GM23338 (cell line): ENCODE measurements around the gene CLEC11A. TPM values are rescaled to one million over a fixed set of nuclear protein-coding genes. Genes with fewer than 3 reads are reported as not detected.

Experiments
- ATAC-seq: fragments of 200-7000 bp; cut with Tn5 transposase; 3 replicates; pipeline ENCODE4 v1.9.1; 2020
- DNase-seq: peaks from one replicate; pipeline ENCODE4 v3.0.0-alpha.2; 2015; ENCODE audit warnings: low spot score
- H2AFZ ChIP-seq: fragments of 200-600 bp; sonication (generic); 2 replicates; pipeline ENCODE4 v1.8.0; 2016; ENCODE audit warnings: antibody characterized with exemption, mild to moderate bottlenecking, moderate library complexity
- H3F3A ChIP-seq: fragments of 200-600 bp; sonication (generic); replicated peaks from 2 replicates; pipeline ENCODE4 v1.8.0; 2017; ENCODE audit warnings: antibody characterized with exemption, mixed run types, low read depth
- H3K27ac ChIP-seq: fragments of 200-600 bp; sonication (generic); 2 replicates; pipeline ENCODE4 v1.6.1; 2016; ENCODE audit warnings: low read depth
- H3K27me3 ChIP-seq: fragments of 200-600 bp; sonication (generic); 2 replicates; pipeline ENCODE4 v1.8.0; 2016; ENCODE audit warnings: mild to moderate bottlenecking, mixed run types, moderate library complexity; ENCODE audit not compliant: insufficient read depth
- H3K36me3 ChIP-seq: fragments of 200-600 bp; sonication (generic); 2 replicates; pipeline ENCODE4 v1.8.0; 2016; ENCODE audit warnings: mild to moderate bottlenecking; ENCODE audit not compliant: insufficient read depth
- H3K4me1 ChIP-seq: fragments of 200-600 bp; sonication (generic); 2 replicates; pipeline ENCODE4 v1.8.0; 2016; ENCODE audit warnings: mild to moderate bottlenecking, moderate library complexity; ENCODE audit not compliant: insufficient read depth
- H3K4me2 ChIP-seq: fragments of 200-600 bp; sonication (generic); 2 replicates; pipeline ENCODE4 v1.7.1; 2017; ENCODE audit warnings: mixed run types
- H3K4me3 ChIP-seq: fragments of 200-600 bp; sonication (generic); 2 replicates; pipeline ENCODE4 v1.6.1; 2016; ENCODE audit warnings: mixed run types
- H3K79me2 ChIP-seq: fragments of 200-600 bp; sonication (generic); replicated peaks from 2 replicates; pipeline ENCODE4 v1.8.0; 2017; ENCODE audit warnings: mild to moderate bottlenecking; ENCODE audit not compliant: insufficient read depth
- H3K9me2 ChIP-seq: fragments of 200-600 bp; sonication (generic); 2 replicates; pipeline ENCODE4 v1.8.0; 2017; ENCODE audit not compliant: insufficient read depth
- H4K20me1 ChIP-seq: fragments of 200-600 bp; sonication (generic); replicated peaks from 2 replicates; pipeline ENCODE4 v1.8.0; 2017; ENCODE audit warnings: mild to moderate bottlenecking; ENCODE audit not compliant: insufficient read depth
- H3K27ac Mint-ChIP-seq: 2 replicates; pipeline ENCODE4 v1.8.0; 2020; ENCODE audit warnings: inconsistent platforms, mild to moderate bottlenecking, moderate library complexity, mixed read lengths
- H3K27me3 Mint-ChIP-seq: 3 replicates; pipeline ENCODE4 v1.8.0; 2022; ENCODE audit warnings: low read depth, mild to moderate bottlenecking, moderate library complexity, mixed read lengths, inconsistent platforms; ENCODE audit not compliant: insufficient read depth, poor library complexity
- H3K36me3 Mint-ChIP-seq: 3 replicates; pipeline ENCODE4 v1.8.0; 2021; ENCODE audit warnings: low read depth, mild to moderate bottlenecking, inconsistent platforms, moderate library complexity, mixed read lengths
- H3K4me1 Mint-ChIP-seq: 3 replicates; pipeline ENCODE4 v1.8.0; 2020; ENCODE audit warnings: mild to moderate bottlenecking, inconsistent platforms, mixed read lengths
- H3K4me3 Mint-ChIP-seq: 3 replicates; pipeline ENCODE4 v1.8.0; 2021; ENCODE audit warnings: moderate library complexity, mild to moderate bottlenecking, inconsistent platforms, mixed read lengths
- H3K9me3 Mint-ChIP-seq: 3 replicates; pipeline ENCODE4 v1.8.0; 2020; ENCODE audit warnings: moderate library complexity, mild to moderate bottlenecking, inconsistent platforms, mixed read lengths
- CTCF ChIP-seq, 2 experiments: fragments of 200-600 bp in 1 of 2; sonication (generic) in 1 of 2; conservative IDR thresholded peaks; 2 replicates each; pipeline versions ENCODE4 v1.5.1 to v1.6.1; 2016 to 2017; ENCODE audit warnings: antibody characterized with exemption in 2 of 2, low read depth in 2 of 2, mild to moderate bottlenecking in 2 of 2, moderate library complexity in 1 of 2
- EZH2 ChIP-seq: fragments of 200-600 bp; sonication (generic); IDR thresholded peaks from one replicate; pipeline ENCODE4 v1.8.0; 2017; ENCODE audit warnings: antibody characterized with exemption, mild to moderate bottlenecking, low read depth; ENCODE audit not compliant: unreplicated experiment
- JUNB ChIP-seq: IDR thresholded peaks from one replicate; pipeline ENCODE4 v1.6.1; 2016; ENCODE audit warnings: antibody characterized with exemption; ENCODE audit not compliant: unreplicated experiment
- NANOG ChIP-seq: IDR thresholded peaks from 2 replicates; pipeline ENCODE4 v1.6.1; 2016; ENCODE audit warnings: antibody characterized with exemption, borderline replicate concordance
- POLR2AphosphoS5 ChIP-seq: IDR thresholded peaks from 2 replicates; pipeline ENCODE4 v1.6.1; 2016; ENCODE audit warnings: antibody characterized with exemption, low read depth
- REST ChIP-seq: IDR thresholded peaks from one replicate; pipeline ENCODE4 v1.6.1; 2018; ENCODE audit warnings: antibody characterized with exemption; ENCODE audit not compliant: unreplicated experiment
- STAT1 ChIP-seq: IDR thresholded peaks from one replicate; pipeline ENCODE4 v1.6.1; 2016; ENCODE audit warnings: antibody characterized with exemption; ENCODE audit not compliant: unreplicated experiment
- ZNF114 ChIP-seq: fragments of 250-450 bp; sonication (Bioruptor Pico); IDR thresholded peaks from 2 replicates; pipeline ENCODE4 v1.5.0; 2020; ENCODE audit warnings: mild to moderate bottlenecking, moderate library complexity
- ZNF331 ChIP-seq: fragments of 250-450 bp; sonication (Bioruptor Pico); IDR thresholded peaks from 2 replicates; pipeline ENCODE4 v1.5.0; 2020; ENCODE audit warnings: low read depth, mild to moderate bottlenecking, moderate library complexity
- ZNF462 ChIP-seq: fragments of 250-450 bp; sonication (Bioruptor Pico); IDR thresholded peaks from 2 replicates; pipeline ENCODE4 v1.5.0; 2020; ENCODE audit warnings: mild to moderate bottlenecking, moderate library complexity
- polyA plus RNA-seq: library from polyadenylated mRNA; unstranded; fragments of >200 nt; fragmentation: Nextera tagmentation; extraction: Ambion mirVana; gene quantifications from 2 replicates; pipeline ENCODE4 v1.2.1, GENCODE V29; 2016
- total RNA-seq: library from RNA; depleted of rRNA; stranded (reverse); fragments of >200 nt; shearing (Covaris generic); gene quantifications from 2 replicates; pipeline ENCODE4 v1.2.3, GENCODE V29; 2014

Gene CLEC11A
- total and polyA plus RNA-seq, 2 experiments from 2014 or later = 8.0 to 15.5 TPM

GRCh38 chr19:50770888-50771287 lies 47.7 kb downstream of the CLEC11A start:
- Histone ChIP-seq H2AFZ (no peak overlapping the region), H3K4me3 (no peak overlapping the region), H3K79me2 (no peaks in the 10 kb centered on the region), H3K36me3 (no peaks in the 10 kb centered on the region), H3K4me2 (no peak overlapping the region), H3K4me1 (no peaks in the 10 kb centered on the region), H3F3A (no peaks in the 10 kb centered on the region), H3K9me2 (no peaks in the 10 kb centered on the region), H3K27ac (no peak overlapping the region), H3K27me3 (peaks cover 23% of the 10 kb centered on the region), H4K20me1 (no peaks in the 10 kb centered on the region)
- DNase-seq (no peak), ATAC-seq (no peak)
- Mint-ChIP-seq H3K36me3 (peaks cover 31% of the 10 kb centered on the region), H3K27ac (no peak overlapping the region), H3K9me3 (peaks cover 97% of the 10 kb centered on the region), H3K4me3 (no peak overlapping the region), H3K27me3 (peaks cover 2% of the 10 kb centered on the region), H3K4me1 (no peaks in the 10 kb centered on the region; the same call in 2 of the 3 replicates)
- TF ChIP-seq NANOG = no peak
- TF ChIP-seq ZNF462 (CRISPR knock-in tag) = no peak
- TF ChIP-seq CTCF (conservative IDR thresholded peaks at IDR 0.05; ENCODE audit: low read depth in 2 of 2) = no peak
- TF ChIP-seq JUNB = no peak
- TF ChIP-seq STAT1 = no peak
- TF ChIP-seq POLR2AphosphoS5 = no peak
- TF ChIP-seq ZNF114 (CRISPR knock-in tag) = no peak
- no peak for TF ChIP-seq REST
- TF ChIP-seq ZNF331 (CRISPR knock-in tag) = no peak
- TF ChIP-seq EZH2 = no peak
